NCI-H1048 (cell line): ENCODE data around the gene RASA2.
"Not testable (repeated sequence)": the region's sequence is repeated elsewhere in the genome, so short reads cannot be mapped to it uniquely, and the experiment has no call there.

ENCODE experiments used
- DNase-seq: peaks from one replicate; lab custom pipeline; 2025; lab: John Stamatoyannopoulos, UW

Gene RASA2

DNA sequence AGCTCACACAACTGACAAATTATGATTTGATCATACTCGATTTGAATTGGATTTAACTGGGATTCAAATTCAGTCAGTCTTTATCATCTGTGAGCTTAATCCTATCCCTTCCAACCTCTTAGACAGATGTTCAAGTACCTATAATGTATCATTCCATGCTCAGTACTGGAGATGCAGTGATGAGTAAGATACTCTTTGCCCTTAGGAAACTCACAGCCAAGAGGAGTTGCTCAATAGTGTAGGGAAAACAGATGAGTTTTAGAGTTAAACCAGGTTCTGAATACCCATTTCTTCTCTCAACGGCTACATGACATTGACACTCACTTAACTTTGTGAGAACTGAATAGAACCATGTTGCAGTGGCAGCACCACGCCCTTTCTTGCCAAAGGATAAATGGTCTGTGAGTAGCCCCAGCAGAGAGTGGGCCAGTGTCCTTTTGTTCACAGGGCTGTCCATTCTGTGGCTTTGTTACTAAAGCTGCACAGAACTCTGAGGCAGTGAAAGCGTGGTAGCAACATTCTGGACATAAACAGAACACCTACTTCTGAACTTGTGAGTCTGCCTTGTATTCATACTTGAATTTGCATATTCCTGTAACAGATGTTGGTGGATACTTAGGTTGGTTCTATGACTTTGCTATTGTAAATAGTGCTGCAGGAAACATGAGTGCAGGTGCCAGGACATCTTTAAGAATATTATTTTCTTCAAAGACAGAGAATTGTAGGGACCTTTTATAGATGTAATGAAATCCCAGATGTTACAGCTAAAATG lies 91.6 kb downstream of the RASA2 start:
- DNase-seq, result no peak

- no peak for DNase-seq
Measured at GRCh38 chr3:141594357-141594756, 107.5 kb downstream of the RASA2 start.

GRCh38 chr3:141597931-141598330 lies 111.1 kb downstream of the RASA2 start:
- no peak for DNase-seq

DNA sequence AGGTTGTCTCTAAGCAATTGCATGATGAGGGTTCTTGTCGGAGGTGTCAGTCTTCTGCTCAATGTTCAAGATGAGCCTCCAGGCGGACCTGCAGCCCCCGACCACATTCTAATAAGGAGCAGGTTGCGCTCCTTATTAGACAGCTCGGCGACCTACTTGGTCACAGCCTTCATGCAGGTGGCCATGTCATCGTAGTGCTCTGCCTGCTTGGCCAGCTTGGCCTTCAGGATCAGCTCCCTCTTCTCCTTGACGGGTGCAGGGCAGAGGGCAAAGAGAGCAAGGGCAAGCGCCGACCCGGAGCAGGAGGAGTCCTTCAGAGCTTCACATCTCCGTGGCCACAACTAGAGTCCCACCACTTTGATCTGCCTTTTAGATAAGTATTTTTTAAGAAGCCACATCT lies 113.5 kb downstream of the RASA2 start:
- DNase-seq, result no peak

DNA sequence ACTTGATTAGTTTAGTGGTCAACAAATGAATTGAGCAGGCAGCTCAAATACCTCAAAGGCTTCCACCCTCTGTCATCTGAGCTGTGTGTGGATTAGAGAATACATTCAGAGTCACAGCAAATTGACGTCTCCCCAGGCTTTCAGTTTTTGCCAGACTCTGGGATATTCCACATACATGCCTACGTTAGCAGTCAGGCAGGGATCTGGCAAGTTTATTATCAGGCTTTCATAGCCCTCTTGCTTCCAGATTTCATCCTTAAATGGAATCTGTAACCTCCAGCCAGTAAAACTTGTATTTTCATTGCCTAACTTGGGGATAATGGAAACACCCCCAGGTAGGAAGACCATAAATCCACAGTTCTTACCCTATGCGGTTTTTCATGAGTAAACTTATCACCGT lies 115.9 kb downstream of the RASA2 start:
- DNase-seq, result no peak

GRCh38 chr3:141603473-141604035 lies 116.7 kb downstream of the RASA2 start:
- no peak for DNase-seq

- no peak for DNase-seq
Measured at GRCh38 chr3:141605883-141606282, 119.1 kb downstream of the RASA2 start.

- no peak for DNase-seq
Measured at GRCh38 chr3:141608438-141608837, 121.6 kb downstream of the RASA2 start.

GRCh38 chr3:141610939-141611338 lies 124.1 kb downstream of the RASA2 start:
- no peak for DNase-seq

- no peak for DNase-seq
Measured at GRCh38 chr3:141618103-141618910, 131.5 kb downstream of the RASA2 start.

DNA sequence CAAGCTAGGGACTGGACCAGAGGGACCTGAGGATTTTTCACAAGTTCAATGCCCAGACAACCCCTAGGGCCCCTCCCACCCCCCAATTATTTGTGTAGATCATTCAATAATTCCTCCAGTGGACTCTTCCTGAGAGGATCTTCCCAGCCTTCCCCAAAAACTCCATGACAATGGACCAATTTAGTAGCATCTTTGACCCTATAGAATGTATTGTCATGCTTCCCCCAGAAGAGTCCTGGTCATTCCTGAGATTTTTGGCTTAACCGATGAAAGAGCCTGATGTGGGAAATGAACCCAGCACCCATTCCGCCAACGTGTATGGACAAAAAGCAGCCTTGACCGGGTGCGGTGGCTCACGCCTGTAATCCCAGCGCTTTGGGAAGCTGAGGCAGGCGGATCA lies 132.1 kb downstream of the RASA2 start:
- no peak for DNase-seq

- DNase-seq, result no peak
Measured at GRCh38 chr3:141619450-141619849, 132.6 kb downstream of the RASA2 start.

GRCh38 chr3:141623691-141624090 lies 136.9 kb downstream of the RASA2 start:
- no peak for DNase-seq

DNA sequence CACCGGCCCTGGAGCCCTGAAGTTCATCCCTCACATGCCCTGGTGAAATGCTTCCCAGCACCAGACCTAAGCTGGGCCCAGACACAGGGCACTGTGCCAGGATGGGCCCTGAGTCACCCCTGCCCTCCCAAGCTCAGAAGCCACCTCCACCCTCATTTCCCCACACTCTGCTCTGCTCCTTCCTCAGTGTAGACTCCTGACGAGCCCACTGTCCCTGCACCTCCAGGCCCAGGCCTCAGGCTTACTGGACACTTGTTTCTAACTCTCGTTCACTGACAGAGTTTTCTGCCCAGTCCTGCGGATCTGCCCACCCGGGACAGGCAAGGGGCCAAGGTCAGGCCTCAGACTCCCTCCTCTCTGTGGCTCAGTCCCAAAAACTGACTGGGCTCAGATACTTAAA lies 138.7 kb downstream of the RASA2 start:
- no peak for DNase-seq

- DNase-seq, result not testable (repeated sequence)
Measured at GRCh38 chr3:141628334-141628733, 141.5 kb downstream of the RASA2 start.

GRCh38 chr3:141628868-141629441 lies 142.1 kb downstream of the RASA2 start:
- not testable (repeated sequence) for DNase-seq

- DNase-seq, result no peak
Measured at GRCh38 chr3:141629976-141630375, 143.1 kb downstream of the RASA2 start.

DNA sequence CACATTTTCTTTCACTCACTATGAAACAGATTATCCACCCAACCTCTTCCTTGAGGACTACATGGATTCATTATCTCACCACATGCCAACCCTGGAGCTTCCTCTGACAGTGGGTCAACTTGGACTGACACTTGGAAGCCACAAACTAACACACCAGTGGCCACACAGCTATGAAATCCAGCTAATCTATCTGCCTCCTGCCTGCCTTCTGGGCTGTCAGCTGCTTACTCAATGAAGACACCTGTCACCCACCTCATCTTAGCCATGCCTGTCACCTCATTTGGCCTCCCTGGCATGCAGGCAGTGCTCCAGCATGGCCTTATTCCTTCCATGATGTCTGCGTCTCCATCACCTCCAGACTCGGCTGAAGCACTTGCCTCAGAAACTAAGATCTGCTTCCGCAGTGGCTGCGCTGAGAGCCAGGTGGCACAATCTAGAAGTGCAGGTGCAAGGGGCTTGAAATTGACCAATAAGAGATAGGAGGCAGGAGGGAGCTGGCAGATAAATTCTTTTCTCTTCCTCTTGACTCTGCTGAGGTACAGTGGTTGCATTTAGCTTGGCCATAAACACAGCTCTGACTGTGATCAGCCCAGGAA lies 146.1 kb downstream of the RASA2 start:
- DNase-seq, result no peak

DNA sequence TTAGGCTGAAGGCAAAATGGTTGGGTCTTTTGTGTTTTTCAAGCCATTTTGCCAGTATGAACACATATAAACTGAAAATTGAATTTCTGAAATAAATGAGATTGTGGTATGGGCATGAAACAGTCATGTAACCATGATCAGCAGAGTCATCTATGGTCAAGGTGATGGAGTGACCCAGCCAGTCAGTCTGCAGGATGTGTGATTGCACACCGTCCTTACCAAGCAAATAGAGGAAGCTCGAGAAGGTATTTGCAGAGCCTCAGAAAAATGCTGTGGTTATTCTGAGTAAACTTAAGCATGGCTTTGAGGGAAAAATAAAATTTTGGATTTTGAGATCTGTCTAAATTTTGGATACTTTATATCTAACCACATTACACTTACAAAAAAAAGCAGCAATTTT lies 155.4 kb downstream of the RASA2 start:
- DNase-seq, result no peak

GRCh38 chr3:141643391-141643790 lies 156.6 kb downstream of the RASA2 start:
- no peak for DNase-seq

DNA sequence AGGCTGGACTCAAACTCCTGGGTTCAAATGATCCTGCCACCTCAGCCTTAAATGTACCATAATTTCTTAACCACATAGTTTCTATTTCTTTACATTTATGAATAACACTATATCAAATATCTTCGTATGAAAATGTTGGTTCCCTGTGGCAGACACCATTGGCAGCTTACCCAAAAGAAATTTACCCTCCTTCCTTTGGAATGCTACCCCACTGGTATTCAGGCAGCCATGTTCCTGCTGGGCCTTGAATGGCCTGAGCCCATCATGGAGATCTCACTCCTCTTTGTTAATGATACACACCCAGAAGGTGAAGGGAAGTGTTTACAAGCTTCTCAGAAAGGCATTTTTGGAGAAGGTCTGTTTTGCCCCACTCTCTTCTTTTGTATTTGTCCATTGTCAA lies 157.0 kb downstream of the RASA2 start:
- DNase-seq, result no peak

GRCh38 chr3:141644931-141645330 lies 158.1 kb downstream of the RASA2 start:
- peak; percentile 13 for DNase-seq
